Left renal pelvis (tissue), 4 donors: ENCODE data around the gene ANO2. TPM values are rescaled to one million over a fixed set of nuclear protein-coding genes. Genes with fewer than 3 reads are reported as not detected.

ENCODE experiments used
- DNase-seq, 4 donors: peaks; one replicate each; pipeline ENCODE4 v3.0.0-alpha.2; 2013; ENCODE audit warnings: low read depth in 4 of 4, low spot score in 3 of 4
- polyA plus RNA-seq, 4 donors: library from polyadenylated mRNA; unstranded; fragments of 120-200 nt; gene quantifications; one replicate each; pipeline ENCODE4 v1.2.1, GENCODE V29; 2013; ENCODE audit not compliant: insufficient read length in 4 of 4

Gene ANO2
- polyA plus RNA-seq, 4 donors = 1.8 to 4.0 (median 3.7) TPM

DNA sequence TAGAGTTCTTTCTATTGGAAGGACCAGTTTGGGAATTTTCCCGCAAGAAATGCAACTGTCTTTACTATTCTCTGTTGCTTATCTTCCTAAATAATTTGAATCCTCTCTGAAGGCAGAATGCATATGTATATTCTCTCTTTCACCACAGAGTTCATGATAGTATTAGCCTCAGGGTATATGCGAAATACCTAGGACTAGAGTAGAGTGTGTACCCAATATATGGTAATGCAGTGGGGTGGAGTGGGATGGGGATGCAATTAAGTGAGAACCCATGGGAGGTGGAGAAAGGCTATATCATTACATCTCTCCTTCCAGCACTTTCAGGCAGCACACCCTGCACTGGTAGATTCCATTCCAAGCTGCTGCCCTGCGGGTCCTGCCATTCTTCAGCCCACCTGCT is 207.3 kb downstream of the ANO2 start:
- no peak for DNase-seq

GRCh38 chr12:5736527-5736926 is 208.5 kb downstream of the ANO2 start:
- DNase-seq = no peak

DNA sequence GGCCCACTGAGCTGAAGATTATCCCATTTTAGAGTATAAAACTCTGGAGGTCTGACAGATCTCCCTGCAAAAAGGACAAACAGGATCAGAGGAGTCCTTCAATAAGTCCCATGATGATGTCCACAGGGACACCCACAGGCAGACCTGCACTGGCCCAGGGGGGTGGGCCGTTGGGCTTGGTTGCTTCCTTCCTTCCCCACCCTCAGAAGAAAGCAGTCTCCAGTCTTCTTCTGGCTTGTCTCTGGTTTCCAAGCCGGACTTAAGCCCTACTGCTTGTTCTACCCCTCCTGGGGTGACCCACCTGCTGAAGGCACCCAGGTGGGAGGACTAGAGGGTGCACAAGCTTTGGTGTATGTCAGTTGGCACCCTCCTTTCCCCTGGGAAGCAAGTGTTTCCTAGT is 209.0 kb downstream of the ANO2 start:
- DNase-seq = no peak

DNA sequence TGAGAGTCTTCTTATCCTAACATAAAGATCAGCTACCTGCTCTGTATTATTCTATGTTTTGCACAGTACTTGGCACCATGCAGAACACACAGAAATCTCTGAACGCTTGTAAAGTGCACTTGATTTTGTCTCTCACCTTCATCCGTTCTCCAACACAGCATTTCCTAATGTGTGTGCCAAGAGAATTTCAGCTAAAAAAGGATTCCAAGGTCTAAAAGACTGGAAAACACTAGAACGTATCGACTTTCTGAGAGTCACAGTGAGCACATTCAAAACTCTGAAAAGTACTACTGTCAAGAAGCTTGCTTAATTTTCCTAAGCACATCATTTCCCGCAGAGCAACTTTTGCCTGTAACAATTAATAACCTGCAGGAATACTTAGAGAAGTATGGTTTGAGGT is 211.1 kb downstream of the ANO2 start:
- no peak for DNase-seq

- DNase-seq = no peak
These were observed 211.8 kb downstream of the ANO2 start for GRCh38 chr12:5733136-5733755.

DNA sequence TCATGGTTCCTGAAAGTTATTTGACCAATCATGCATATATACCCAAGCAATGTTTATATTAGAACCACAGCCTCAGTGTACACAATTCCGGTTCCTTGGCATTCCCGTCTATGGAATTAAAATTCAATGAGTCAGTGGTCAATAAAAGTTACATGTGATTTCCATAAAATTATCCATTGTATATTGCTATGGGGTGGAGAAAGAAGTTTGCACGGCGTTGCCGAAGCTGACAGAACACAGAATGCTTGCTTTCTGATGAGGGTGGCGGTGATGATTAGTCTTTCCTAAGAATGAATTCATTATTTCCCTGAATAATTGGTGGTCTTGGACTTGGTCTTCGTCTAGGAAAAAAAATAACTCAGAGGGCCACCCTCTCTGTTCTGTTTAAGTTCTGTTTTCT is 214.1 kb downstream of the ANO2 start:
- DNase-seq = no peak

GRCh38 chr12:5723711-5724252 is 221.3 kb downstream of the ANO2 start:
- no peak for DNase-seq

DNA sequence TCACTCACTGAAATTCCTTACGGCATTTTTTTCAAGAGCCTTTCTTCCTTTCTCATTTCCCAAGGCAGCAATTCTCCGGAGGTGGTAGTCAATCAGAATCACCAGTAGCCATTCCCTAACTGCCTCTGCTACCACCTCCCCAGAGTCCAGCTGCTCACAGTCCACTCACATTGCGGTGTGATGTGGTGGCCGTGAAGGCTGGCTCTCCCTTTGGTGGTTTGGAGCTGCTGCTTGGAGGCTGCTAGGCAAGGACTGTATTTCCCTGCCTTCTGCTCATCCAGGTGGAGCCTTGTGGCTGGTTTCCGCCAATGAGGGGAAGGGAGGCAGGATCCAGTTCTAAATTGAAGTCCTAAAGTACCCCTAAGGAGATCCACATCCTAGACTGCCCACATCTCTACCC is 222.0 kb downstream of the ANO2 start:
- DNase-seq = no peak

DNA sequence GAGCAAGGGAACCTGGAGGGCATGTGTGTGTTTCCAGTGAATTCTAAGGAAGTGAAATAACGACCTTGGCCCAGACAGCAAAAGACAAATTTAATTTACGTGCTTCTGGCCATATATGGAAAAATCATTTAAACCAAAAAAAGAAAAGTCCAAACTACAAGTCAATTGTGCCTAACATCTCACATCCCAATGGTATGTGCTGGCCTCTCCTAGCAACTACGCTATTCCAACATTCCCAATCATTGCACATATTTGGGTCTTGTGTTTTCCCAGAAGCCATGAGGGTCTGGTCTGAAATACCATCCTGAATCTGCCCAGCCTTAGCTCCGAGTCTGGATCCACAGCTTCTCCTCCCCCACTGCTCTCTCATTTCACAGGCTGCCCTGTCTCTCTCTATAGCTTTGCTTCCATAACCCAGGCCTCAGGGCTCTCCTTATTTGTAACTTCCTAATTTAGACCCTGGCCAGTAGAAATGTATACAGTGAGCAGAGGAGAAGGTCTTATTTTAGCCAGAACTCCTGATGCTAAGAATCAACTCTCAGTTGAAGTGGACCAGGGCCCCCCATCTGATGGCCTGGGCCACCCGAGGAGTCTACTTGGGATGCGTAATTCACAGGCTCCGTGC is 224.6 kb downstream of the ANO2 start:
- DNase-seq = no peak

DNA sequence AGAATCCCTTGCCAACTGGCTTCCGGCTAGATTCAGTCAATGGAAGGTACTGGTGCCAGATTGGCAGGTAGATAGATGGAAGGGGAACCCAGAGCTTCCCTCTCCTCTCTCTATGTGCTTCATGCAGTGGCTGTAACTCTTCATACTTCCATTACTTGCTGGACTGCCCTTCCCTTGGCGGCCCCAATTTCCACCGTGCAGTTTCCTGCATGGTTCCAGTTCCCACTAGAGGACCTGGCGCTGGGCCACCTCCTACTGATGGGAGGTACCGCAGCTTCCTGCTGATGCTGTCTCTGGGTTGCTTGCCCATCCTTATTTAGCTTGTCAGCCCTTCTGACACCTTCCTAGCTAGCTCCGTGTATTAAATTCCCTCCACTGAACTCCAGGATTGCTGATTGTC is 226.4 kb downstream of the ANO2 start:
- DNase-seq = no peak

DNA sequence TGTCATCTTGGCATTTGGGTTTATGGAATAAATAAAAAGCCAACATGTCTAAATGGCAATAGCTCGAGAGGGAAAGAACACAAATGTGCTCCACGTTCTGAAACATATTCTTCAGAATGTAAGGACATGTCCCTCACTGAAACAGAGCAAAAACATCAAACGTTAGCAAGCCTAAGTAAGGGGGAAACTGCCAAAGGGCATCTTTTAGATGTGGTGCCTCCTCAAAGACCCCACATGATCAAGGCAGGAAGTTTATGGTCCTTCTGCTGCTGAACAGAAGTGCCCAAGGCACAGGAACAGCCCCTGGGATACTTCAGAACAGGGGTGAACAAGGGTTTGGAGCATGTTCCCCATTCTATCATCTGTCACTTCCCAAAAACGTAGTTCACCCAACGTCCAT is 227.0 kb downstream of the ANO2 start:
- DNase-seq = no peak

- DNase-seq = no peak
These were observed 228.1 kb downstream of the ANO2 start for GRCh38 chr12:5716976-5717375.

DNA sequence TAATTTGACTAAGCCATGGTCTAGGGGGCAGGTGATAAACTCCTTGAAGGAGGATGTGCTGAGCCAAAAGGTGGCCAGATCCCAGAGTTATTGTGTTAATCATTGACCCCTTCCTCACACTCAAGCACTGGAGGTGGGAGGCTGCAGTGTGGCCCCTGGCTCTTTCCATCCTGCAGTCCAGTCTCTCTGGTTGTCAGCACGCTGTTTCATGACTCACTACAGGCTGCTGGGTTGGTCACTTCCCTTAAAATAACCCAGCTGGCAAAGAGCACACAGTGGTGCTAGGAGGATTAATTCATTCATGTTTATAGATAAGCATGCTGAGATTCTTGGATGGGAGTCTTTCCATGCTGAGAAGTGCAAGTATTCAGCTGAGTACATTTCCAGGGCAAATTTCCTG is 228.9 kb downstream of the ANO2 start:
- no peak for DNase-seq

DNA sequence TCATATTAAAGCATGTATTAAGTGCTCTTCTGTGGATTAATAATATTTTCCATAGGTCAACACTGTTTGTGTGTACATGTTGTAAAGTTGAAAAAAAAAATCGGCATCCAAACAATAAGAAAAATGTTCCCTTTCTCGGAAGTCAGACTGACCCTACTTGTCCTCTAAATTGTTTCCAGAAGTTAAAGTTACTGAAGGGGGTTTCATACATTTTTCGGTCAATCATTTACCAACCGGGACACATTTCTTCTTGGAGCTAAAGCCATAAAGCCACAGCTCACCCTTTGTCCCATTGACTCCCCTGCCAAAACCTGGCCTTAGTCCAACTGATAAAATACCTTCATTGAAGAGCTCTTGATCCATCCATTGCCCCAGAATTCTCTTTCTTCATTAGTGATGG is 230.0 kb downstream of the ANO2 start:
- no peak for DNase-seq

DNA sequence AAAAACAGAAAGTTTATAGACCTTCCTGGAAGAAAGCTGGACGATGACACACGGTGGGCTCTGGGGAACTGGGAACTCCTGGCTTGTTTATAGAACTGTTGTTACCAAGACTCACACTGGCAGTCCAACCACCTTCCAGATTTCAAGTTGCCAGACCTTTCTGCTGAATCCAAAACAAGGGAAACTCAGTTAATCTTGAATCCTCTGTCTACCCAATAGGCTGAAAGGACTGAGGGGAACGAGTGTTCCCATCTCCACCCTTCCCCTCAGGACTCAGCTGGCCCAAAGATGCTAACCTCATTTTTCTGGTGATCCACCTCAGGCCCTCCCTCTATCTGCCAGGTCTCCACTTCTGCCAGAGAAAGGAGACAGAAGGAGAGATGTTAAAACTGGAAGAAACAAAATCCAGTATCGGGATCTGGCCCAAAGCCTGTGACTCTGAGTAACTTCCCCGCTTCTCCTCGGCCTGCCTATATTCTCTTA is 231.4 kb downstream of the ANO2 start:
- no peak for DNase-seq

DNA sequence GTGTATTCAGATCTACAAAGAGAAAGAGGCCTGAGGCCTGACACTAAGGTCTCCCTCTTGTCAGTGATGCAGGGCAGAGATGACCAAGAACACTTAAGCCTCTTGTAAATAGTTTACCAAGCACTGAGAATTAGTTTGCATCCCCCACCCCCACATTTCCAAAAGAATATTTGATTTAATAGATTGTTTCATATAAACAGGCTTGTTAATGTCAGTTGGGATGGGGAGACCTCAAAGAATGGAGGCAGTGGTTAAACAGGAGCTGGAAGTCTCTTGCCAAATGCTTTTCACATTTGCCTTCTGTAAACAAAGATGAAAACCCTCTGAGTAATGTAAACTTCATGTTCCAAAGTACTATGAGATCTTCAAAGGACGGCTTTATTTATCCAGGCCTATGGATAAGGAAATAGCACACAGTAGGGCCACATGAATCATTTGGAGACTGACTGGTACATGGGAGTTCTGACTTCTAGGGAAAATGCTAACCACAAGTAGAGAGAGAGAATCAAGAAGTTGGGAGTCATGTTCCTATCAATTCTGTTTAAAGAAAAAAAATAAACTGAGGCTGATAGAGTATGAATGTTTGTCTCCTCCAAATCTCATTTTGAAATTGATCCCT is 234.7 kb downstream of the ANO2 start:
- DNase-seq = no peak

DNA sequence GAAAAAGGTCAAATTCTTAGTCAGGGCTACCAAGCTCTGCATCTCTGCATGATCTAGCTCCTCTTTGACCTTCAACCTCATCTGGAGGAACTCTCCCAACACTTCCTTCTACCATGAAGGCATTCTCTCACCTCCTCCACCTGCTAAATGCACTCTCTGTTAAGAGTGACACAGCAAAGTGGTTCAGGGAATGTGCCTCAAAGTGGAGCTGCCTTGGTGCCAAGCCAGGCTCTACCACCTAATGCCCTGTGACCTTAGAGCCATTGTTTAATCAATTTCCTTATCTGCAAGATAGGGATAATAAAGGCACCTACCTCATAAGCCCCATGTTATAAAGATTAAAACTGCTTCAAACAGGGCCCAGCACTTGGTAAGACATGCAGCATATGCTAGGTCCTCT is 236.7 kb downstream of the ANO2 start:
- DNase-seq = no peak

DNA sequence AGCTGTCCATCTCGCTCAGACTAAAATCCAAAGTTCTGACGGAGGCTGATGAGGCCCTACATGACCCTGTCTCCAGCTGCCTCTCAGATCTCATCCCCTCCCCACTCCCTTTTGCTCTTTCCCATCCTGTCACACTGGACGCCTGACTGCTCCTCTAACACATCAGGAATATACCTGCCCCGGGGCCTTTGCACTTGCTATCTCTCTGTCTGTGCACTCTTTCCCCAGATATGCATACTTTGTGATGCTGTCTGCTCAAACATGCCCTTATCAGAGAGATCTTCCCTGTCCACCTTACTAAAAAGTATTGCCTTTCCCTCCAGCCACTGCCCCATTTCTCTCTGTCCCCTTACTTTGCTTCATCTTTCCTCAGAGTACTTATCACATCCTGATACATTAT is 238.8 kb downstream of the ANO2 start:
- DNase-seq = no peak

GRCh38 chr12:5705791-5706190 is 239.3 kb downstream of the ANO2 start:
- no peak for DNase-seq

GRCh38 chr12:5694759-5695409 is 250.2 kb downstream of the ANO2 start:
- DNase-seq = no peak

DNA sequence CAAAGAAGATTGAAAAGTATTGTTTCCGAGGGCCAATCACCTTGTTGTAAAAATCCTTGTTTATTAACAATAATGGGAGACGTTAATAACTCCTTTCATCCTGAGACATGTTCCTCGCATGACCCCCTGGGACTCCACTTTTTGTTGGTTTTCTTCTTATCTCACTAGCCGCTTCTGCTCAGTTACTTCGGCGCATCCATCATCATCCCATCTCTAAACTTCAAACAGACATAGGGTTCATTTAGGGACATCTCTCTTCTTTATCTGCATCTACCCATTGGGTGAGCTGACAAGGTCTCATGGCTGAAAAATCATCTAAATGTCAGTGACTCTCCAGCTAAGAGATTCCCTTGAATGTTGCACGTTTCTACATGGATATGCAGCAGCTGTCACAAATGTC is 252.2 kb downstream of the ANO2 start:
- DNase-seq = no peak

GRCh38 chr12:5691943-5692342 is 253.1 kb downstream of the ANO2 start:
- DNase-seq = no peak
